LoVo (cell line): Measurements from ENCODE around the gene DPEP1.

ENCODE experiments used
- DNase-seq: peaks from one replicate; pipeline ENCODE4 v3.0.0-alpha.2; 2016; ENCODE audit warnings: low spot score

Gene DPEP1

DNA sequence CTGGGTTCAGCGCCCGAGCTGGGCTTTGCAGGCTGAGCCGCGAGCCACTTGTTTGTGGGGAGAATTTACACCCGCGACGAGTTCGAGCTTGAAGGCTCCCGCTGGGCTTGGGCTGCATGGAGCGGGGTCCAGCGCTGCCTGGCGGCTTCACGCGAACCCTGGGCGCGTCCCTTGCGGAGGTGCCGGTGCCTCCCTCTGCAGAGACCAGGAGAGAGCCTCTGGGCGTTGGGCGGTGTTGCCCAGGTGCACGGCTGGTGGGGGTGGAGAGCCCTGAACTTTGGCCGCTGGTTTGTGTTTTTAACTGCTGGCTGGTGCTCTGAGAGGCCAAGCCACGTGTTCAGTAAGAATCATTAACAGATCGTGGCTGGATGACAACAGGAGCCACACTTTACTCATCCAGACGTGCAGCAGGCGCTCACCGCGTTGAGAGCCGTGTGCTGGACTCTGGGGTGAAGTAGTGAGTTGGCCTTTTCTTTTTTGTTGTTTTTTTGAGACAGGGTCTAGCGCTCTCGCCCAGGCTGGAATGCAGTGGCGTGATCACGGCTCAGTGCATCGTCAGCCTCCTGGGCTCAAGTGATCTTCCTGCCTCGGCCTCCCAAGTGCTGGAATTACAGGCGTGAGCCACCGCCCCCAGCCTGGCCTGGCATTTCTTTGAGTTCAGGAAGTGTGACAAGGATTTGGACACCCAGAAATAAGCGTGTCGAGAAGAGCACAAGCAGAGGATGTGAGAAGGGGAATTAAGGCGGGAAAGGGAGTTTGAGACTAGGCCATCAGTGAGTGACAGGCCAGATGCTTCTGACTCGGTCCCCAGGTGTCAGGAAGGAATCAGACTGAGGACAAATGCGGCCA lies 73.9 kb downstream of the DPEP1 start:
- DNase-seq, result peak; percentile 78
